Epithelial cell of proximal tubule (primary cell): ENCODE results near the gene RALGAPA2. TPM values are rescaled to one million over a fixed set of nuclear protein-coding genes. Genes with fewer than 3 reads are reported as not detected.

Experiments
- DNase-seq: peaks from one replicate; pipeline ENCODE4 v3.0.0-alpha.2; 2011; ENCODE audit warnings: low read depth
- H3K4me3 ChIP-seq: 2 replicates; pipeline ENCODE4 v1.5.1; 2011; ENCODE audit warnings: low read depth, mild to moderate bottlenecking, low read length
- CTCF ChIP-seq: conservative IDR thresholded peaks from 2 replicates; pipeline ENCODE4 v1.5.1; 2012; ENCODE audit warnings: low read depth, mild to moderate bottlenecking, low read length
- total RNA-seq: library from RNA; depleted of rRNA; stranded (reverse); fragments of >200 nt; gene quantifications from 2 replicates; pipeline ENCODE4 v1.2.3, GENCODE V29; 2015

RALGAPA2 gene
- total RNA-seq, 1 donor from 2014 or later: 13.8 TPM

- no peak for DNase-seq
- TF ChIP-seq CTCF: no peak
- H3K4me3 ChIP-seq: no peak overlapping the region
These were observed 307.8 kb downstream of the RALGAPA2 start for GRCh38 chr20:20404633-20405032.

DNA sequence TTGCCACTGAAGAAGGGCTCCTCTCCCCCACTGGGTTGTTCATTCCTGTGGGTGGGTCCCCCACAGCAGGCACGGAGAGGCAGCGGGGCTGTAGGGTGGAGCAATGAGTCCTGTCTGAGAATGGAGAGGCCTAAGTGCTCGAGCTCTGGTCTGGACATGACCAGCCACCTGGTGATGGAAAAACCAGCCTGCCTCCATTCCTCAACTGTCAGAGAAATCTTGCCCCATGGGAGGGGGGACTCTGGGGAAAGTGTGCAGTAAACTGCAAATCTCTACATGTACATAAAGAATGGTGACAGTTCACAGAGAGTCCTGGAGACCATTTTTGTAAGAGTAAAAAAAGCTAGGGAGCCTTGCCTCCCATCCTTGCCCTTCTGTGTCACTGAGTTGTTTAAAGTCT lies 310.5 kb downstream of the RALGAPA2 start:
- DNase-seq: no peak
- no peak for TF ChIP-seq CTCF

GRCh38 chr20:20399531-20400500 lies 312.6 kb downstream of the RALGAPA2 start:
- H3K4me3 ChIP-seq: no peak overlapping the region
- peak; percentile 30 for DNase-seq
- TF ChIP-seq CTCF: no peak

More for the DNA sequence above, 310.5 kb downstream of the RALGAPA2 start:
- no peak overlapping the region for H3K4me3 ChIP-seq

DNA sequence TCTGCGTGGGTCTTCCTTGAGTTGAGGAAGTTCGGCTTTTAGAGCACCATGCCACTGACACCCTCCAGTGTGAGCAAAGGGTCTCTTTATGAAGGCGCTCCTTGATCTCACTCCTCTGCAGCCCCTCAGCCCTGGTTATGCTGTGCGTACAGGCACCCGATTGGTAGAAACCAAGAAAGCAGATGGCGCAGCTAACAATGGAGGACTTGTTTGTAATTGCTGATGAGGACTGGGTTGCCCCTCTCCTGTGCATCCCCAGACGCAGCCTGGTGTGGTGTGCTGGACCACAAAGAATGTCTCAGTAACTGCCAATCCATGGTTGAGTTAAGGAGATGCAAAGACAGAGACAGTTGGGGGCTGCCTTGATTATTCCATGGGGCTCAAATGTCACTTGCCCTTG lies 314.3 kb downstream of the RALGAPA2 start:
- DNase-seq: no peak
- no peak overlapping the region for H3K4me3 ChIP-seq
- no peak for TF ChIP-seq CTCF

DNA sequence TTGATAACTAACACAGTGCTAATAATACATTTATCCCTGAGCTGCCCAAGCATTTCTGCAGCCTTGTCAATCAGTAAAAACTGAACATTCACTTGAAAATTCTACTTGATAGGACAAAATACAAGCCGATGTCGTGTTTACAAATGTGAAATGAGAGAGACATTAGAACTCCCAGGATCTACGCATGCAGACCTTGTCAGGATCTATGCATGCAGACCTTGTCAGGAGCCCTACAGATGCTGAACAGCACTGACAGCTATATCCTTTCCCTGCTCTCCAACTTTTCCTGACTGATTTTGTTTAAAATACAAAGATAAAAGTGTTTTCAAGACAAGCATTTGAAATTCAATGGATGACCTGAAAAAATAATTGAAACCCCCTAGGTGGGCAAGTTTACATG lies 315.6 kb downstream of the RALGAPA2 start:
- no peak overlapping the region for H3K4me3 ChIP-seq
- DNase-seq: no peak
- no peak for TF ChIP-seq CTCF

DNA sequence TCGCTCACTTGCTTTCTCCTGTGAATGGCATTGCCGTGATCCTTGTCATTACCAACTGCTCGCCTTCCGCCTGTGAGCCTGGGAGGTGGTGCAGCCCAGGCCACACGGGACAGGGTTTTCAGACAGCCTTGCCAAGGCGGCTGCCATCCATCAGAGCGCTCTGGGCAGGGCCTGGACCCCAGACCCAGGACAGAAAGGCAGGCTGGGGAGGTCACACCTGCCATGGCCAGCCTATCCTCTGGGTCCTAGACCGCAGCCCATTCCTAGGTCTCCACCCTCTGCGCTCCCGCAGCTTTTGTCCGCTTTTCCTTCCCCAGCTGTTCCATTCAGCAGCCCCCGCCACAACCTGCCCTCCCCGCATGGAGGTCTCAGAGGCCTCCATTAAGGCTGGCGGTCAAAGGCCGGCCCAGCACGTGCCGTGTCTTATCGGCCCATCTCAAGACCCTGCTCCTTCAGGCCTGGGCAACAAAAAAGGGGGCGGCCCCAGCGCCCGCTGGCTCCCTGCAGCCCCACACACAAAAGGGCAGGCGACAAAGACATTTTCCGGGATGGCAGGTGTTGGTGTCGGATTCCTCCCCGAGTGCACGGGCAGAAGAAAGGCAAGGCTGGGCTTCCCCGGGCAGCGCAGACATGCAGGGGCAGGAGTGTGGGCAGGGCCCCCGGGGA lies 316.4 kb downstream of the RALGAPA2 start:
- no peak overlapping the region for H3K4me3 ChIP-seq
- no peak for TF ChIP-seq CTCF
- no peak for DNase-seq
